DMS79 treated with DMSO at 0.1 percent for 48 hours (cell line): ENCODE results near the gene MAD1L1.

Experiments used
- DNase-seq: peaks from one replicate; lab custom pipeline; 2025; lab: John Stamatoyannopoulos, UW

Gene MAD1L1

GRCh38 chr7:2140216-2141020, 92.3 kb downstream of the MAD1L1 start:
- DNase-seq: no peak

- no peak for DNase-seq
Observed at GRCh38 chr7:2139004-2139699, 93.6 kb downstream of the MAD1L1 start.

- DNase-seq: peak; percentile 73
Observed at GRCh38 chr7:2138146-2138765, 94.5 kb downstream of the MAD1L1 start.

GRCh38 chr7:2134740-2135139, 98.0 kb downstream of the MAD1L1 start:
- DNase-seq: no peak

GRCh38 chr7:2132243-2132642, 100.5 kb downstream of the MAD1L1 start:
- no peak for DNase-seq

- no peak for DNase-seq
Observed at GRCh38 chr7:2131800-2132199, 100.9 kb downstream of the MAD1L1 start.

- DNase-seq: no peak
Observed at GRCh38 chr7:2131341-2131740, 101.4 kb downstream of the MAD1L1 start.

GRCh38 chr7:2130096-2130375, 102.7 kb downstream of the MAD1L1 start:
- DNase-seq: no peak

GRCh38 chr7:2129323-2130095, 103.2 kb downstream of the MAD1L1 start:
- peak; percentile 68 for DNase-seq

GRCh38 chr7:2128601-2129322, 104.0 kb downstream of the MAD1L1 start:
- DNase-seq: no peak

GRCh38 chr7:2126621-2127020, 106.1 kb downstream of the MAD1L1 start:
- peak; percentile 72 for DNase-seq

GRCh38 chr7:2125931-2126330, 106.8 kb downstream of the MAD1L1 start:
- no peak for DNase-seq

- DNase-seq: no peak
Observed at GRCh38 chr7:2124604-2125345, 108.0 kb downstream of the MAD1L1 start.

- no peak for DNase-seq
Observed at GRCh38 chr7:2123916-2124315, 108.8 kb downstream of the MAD1L1 start.

GRCh38 chr7:2123360-2123759, 109.4 kb downstream of the MAD1L1 start:
- DNase-seq: peak; percentile 92

GRCh38 chr7:2122651-2123050, 110.1 kb downstream of the MAD1L1 start:
- DNase-seq: no peak

GRCh38 chr7:2120841-2121830, 111.6 kb downstream of the MAD1L1 start:
- DNase-seq: peak; percentile 11

GRCh38 chr7:2120251-2120660, 112.5 kb downstream of the MAD1L1 start:
- no peak for DNase-seq

GRCh38 chr7:2118630-2119190, 114.0 kb downstream of the MAD1L1 start:
- no peak for DNase-seq
